ENCODE measurements around the gene ACSL5.
"Not testable (repeated sequence)": the region's sequence is repeated elsewhere in the genome, so short reads cannot be mapped to it uniquely, and the experiment has no call there.

Gene ACSL5

DNA sequence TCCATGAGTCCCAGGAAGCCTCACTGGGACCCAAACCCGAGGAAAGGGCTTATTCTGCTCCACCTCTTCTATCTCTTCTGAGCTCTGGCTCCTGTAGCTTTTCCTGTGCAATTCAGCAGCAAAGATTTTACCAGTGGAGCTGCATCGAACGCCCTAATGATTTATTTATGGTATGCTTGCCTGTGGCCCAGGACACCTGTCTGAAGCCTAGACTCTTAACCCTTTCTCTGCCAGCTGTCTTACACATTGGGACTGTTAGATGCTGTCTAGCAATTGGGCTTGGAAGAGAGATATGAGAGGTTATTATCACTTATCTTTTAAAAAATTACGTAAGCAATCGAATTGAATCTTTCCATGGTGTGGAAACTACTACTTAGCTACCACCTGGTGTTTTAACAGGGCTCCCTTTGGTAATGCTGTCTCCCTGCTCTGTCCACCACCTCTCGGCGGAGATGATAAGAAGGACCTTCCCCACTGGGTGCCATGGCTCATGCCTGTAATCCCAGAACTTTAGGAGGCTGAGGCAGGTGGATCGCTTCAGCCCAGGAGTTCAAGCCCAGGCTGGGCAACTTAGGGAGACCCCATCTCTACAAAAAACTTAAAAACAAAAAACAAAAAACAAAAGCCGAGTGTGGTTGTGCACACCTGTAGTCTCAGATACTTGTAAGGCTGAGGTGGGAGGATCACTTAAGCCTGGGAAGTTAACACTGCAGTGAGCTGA is 8.8 kb downstream of the ACSL5 start:
- Histone ChIP-seq H3K4me1 (ENCODE audit: insufficient read depth, low read length) (no peaks in the 10 kb centered on the region), H3K9me3 (ENCODE audit: insufficient read depth, low read depth, low read length) (no peaks in the 10 kb centered on the region), H3K27me3 (ENCODE audit: insufficient read depth, low read length) (no peaks in the 10 kb centered on the region), H3K9ac (ENCODE audit: low read depth, low read length) (no peak overlapping the region), H3K4me3 (ENCODE audit: low read length) (no peak overlapping the region), H3K36me3 (ENCODE audit: insufficient read depth, low read depth, low read length) (no peaks in the 10 kb centered on the region), H3K27ac (ENCODE audit: low read length) (no peak overlapping the region)

GRCh38 chr10:112383325-112383724 is 9.4 kb downstream of the ACSL5 start:
- Histone ChIP-seq H3K27ac (ENCODE audit: low read length) (no peak overlapping the region), H3K36me3 (ENCODE audit: insufficient read depth, low read depth, low read length) (no peaks in the 10 kb centered on the region), H3K27me3 (ENCODE audit: insufficient read depth, low read length) (no peaks in the 10 kb centered on the region), H3K9me3 (ENCODE audit: insufficient read depth, low read depth, low read length) (no peaks in the 10 kb centered on the region), H3K4me1 (ENCODE audit: insufficient read depth, low read length) (no peaks in the 10 kb centered on the region), H3K9ac (ENCODE audit: low read depth, low read length) (no peak overlapping the region), H3K4me3 (ENCODE audit: low read length) (no peak overlapping the region)

GRCh38 chr10:112384141-112384540 is 10.2 kb downstream of the ACSL5 start:
- Histone ChIP-seq H3K4me3 (ENCODE audit: low read length) (no peak overlapping the region), H3K36me3 (ENCODE audit: insufficient read depth, low read depth, low read length) (no peaks in the 10 kb centered on the region), H3K9ac (ENCODE audit: low read depth, low read length) (no peak overlapping the region), H3K27ac (ENCODE audit: low read length) (no peak overlapping the region), H3K4me1 (ENCODE audit: insufficient read depth, low read length) (no peaks in the 10 kb centered on the region), H3K27me3 (ENCODE audit: insufficient read depth, low read length) (no peaks in the 10 kb centered on the region), H3K9me3 (ENCODE audit: insufficient read depth, low read depth, low read length) (no peaks in the 10 kb centered on the region)

DNA sequence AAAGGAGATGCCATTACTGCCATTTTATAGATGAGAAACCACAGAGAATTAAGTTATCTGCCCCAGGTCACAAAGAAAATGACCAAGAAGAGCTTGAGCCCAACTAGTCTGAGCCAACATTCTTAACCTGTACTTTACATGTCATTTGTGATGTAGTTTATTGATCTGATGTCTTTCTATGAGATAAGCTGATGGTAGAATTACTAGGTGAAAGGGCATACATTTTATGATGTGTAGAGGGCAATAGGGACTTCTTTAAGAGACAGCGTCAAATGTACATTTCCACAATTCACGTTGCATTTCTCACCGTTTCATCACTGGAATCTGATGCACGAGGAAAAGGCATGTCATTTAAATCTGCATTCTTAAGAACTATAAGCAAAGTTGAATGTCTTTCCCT is 11.3 kb downstream of the ACSL5 start:
- Histone ChIP-seq H3K27ac (ENCODE audit: low read length) (no peak overlapping the region), H3K27me3 (ENCODE audit: insufficient read depth, low read length) (no peaks in the 10 kb centered on the region), H3K4me1 (ENCODE audit: insufficient read depth, low read length) (no peaks in the 10 kb centered on the region), H3K9me3 (ENCODE audit: insufficient read depth, low read depth, low read length) (no peaks in the 10 kb centered on the region), H3K9ac (ENCODE audit: low read depth, low read length) (no peak overlapping the region), H3K4me3 (ENCODE audit: low read length) (no peak overlapping the region), H3K36me3 (ENCODE audit: insufficient read depth, low read depth, low read length) (no peaks in the 10 kb centered on the region)

GRCh38 chr10:112388056-112388455 is 14.1 kb downstream of the ACSL5 start:
- not testable (repeated sequence) for H3K27me3 ChIP-seq (ENCODE audit: insufficient read depth, low read length); H3K27ac ChIP-seq (ENCODE audit: low read length); H3K9me3 ChIP-seq (ENCODE audit: insufficient read depth, low read depth, low read length); H3K36me3 ChIP-seq (ENCODE audit: insufficient read depth, low read depth, low read length); H3K9ac ChIP-seq (ENCODE audit: low read depth, low read length); H3K4me3 ChIP-seq (ENCODE audit: low read length); H3K4me1 ChIP-seq (ENCODE audit: insufficient read depth, low read length)

GRCh38 chr10:112388548-112388947 is 14.6 kb downstream of the ACSL5 start:
- no peaks in the 10 kb centered on the region for H3K27me3 ChIP-seq (ENCODE audit: insufficient read depth, low read length)
- H3K4me3 ChIP-seq (ENCODE audit: low read length), result no peak overlapping the region
- H3K9ac ChIP-seq (ENCODE audit: low read depth, low read length), result no peak overlapping the region
- no peak overlapping the region for H3K27ac ChIP-seq (ENCODE audit: low read length)
- no peaks in the 10 kb centered on the region for H3K9me3 ChIP-seq (ENCODE audit: insufficient read depth, low read depth, low read length)
- H3K36me3 ChIP-seq (ENCODE audit: insufficient read depth, low read depth, low read length), result no peaks in the 10 kb centered on the region
- no peaks in the 10 kb centered on the region for H3K4me1 ChIP-seq (ENCODE audit: insufficient read depth, low read length)

DNA sequence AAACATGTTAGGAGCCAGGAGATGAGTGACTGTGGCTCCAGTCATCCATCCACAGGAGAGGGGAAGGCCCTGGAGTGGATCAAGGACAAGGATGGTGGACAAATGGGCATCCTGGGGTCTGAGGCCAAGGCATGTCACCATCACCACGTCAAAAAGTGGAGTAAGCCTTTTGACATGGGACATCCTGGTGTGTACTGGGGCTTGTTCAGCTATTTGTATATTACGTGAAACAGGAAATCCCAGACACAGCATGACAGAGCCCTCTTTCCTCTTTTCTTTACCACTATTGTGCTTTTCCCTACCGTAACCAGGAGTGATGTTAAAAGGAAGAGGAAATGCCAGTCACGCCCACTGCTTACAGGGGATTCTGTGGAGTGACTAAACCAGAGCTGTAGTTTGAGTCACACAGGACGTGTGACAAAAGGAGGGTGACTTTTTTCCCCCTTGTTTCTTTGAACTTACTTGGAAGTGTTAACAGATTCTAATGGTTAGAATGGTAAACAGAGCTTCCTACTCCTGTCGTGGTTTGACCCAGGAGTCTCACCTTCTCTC is 15.4 kb downstream of the ACSL5 start:
- no peak overlapping the region for H3K4me3 ChIP-seq (ENCODE audit: low read length)
- H3K27ac ChIP-seq (ENCODE audit: low read length), result no peak overlapping the region
- H3K4me1 ChIP-seq (ENCODE audit: insufficient read depth, low read length), result no peaks in the 10 kb centered on the region
- H3K9ac ChIP-seq (ENCODE audit: low read depth, low read length), result no peak overlapping the region
- H3K27me3 ChIP-seq (ENCODE audit: insufficient read depth, low read length), result no peaks in the 10 kb centered on the region
- no peaks in the 10 kb centered on the region for H3K9me3 ChIP-seq (ENCODE audit: insufficient read depth, low read depth, low read length)
- no peaks in the 10 kb centered on the region for H3K36me3 ChIP-seq (ENCODE audit: insufficient read depth, low read depth, low read length)

GRCh38 chr10:112390125-112390703 is 16.3 kb downstream of the ACSL5 start:
- no peaks in the 10 kb centered on the region for H3K9me3 ChIP-seq (ENCODE audit: insufficient read depth, low read depth, low read length)
- no peak overlapping the region for H3K27ac ChIP-seq (ENCODE audit: low read length)
- no peaks in the 10 kb centered on the region for H3K27me3 ChIP-seq (ENCODE audit: insufficient read depth, low read length)
- no peak overlapping the region for H3K9ac ChIP-seq (ENCODE audit: low read depth, low read length)
- H3K4me1 ChIP-seq (ENCODE audit: insufficient read depth, low read length), result no peaks in the 10 kb centered on the region
- no peaks in the 10 kb centered on the region for H3K36me3 ChIP-seq (ENCODE audit: insufficient read depth, low read depth, low read length)
- H3K4me3 ChIP-seq (ENCODE audit: low read length), result no peak overlapping the region

DNA sequence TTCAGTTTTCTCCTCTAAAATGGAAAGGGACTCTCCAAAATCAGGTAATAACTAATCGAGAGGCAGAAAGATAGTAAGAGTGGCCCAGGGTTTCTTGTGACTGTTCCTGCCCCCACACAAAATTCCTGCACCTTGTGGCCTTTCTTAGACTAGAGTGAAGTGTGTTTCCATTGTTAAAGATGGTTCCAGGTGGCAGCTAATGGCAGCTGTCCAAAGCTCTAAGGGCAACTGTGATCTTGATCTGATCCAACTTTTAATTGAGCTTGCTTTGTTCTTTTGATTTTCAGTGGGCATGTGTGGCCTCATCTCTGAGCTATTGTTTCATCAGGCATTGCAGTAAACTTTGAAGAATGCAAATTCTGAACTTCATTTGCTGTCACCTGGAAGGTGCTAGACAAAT is 19.4 kb downstream of the ACSL5 start:
- Histone ChIP-seq H3K36me3 (ENCODE audit: insufficient read depth, low read depth, low read length) (no peaks in the 10 kb centered on the region), H3K27me3 (ENCODE audit: insufficient read depth, low read length) (no peaks in the 10 kb centered on the region), H3K9ac (ENCODE audit: low read depth, low read length) (no peak overlapping the region), H3K9me3 (ENCODE audit: insufficient read depth, low read depth, low read length) (no peaks in the 10 kb centered on the region), H3K4me1 (ENCODE audit: insufficient read depth, low read length) (no peaks in the 10 kb centered on the region), H3K4me3 (ENCODE audit: low read length) (no peak overlapping the region), H3K27ac (ENCODE audit: low read length) (no peak overlapping the region)

GRCh38 chr10:112393827-112394226 is 19.9 kb downstream of the ACSL5 start:
- Histone ChIP-seq H3K36me3 (ENCODE audit: insufficient read depth, low read depth, low read length) (no peaks in the 10 kb centered on the region), H3K4me1 (ENCODE audit: insufficient read depth, low read length) (no peaks in the 10 kb centered on the region), H3K9ac (ENCODE audit: low read depth, low read length) (no peak overlapping the region), H3K9me3 (ENCODE audit: insufficient read depth, low read depth, low read length) (no peaks in the 10 kb centered on the region), H3K4me3 (ENCODE audit: low read length) (no peak overlapping the region), H3K27ac (ENCODE audit: low read length) (no peak overlapping the region), H3K27me3 (ENCODE audit: insufficient read depth, low read length) (no peaks in the 10 kb centered on the region)

DNA sequence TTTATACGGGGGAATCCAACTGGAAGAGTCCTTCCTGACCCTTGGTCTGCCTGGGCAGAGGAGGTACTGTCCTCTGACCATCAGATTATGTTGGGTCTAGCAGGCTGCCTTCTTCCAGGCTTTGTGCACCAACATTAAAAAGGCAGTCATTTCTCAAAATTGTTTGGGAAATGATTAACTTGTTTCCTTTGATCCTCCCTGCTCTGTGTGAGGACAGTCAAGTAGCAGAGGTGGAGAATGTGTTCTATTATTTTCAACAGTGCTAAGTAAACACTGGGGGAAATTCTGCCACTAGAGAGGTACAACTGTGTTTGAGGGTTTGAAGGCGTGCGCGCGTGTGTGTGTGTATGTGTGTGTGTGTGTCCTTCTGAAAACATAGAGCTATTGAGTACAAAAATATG is 20.6 kb downstream of the ACSL5 start:
- no peak overlapping the region for H3K27ac ChIP-seq (ENCODE audit: low read length)
- H3K9ac ChIP-seq (ENCODE audit: low read depth, low read length), result no peak overlapping the region
- no peak overlapping the region for H3K4me3 ChIP-seq (ENCODE audit: low read length)
- H3K4me1 ChIP-seq (ENCODE audit: insufficient read depth, low read length), result no peaks in the 10 kb centered on the region
- H3K27me3 ChIP-seq (ENCODE audit: insufficient read depth, low read length), result no peaks in the 10 kb centered on the region
- H3K36me3 ChIP-seq (ENCODE audit: insufficient read depth, low read depth, low read length), result no peaks in the 10 kb centered on the region
- H3K9me3 ChIP-seq (ENCODE audit: insufficient read depth, low read depth, low read length), result no peaks in the 10 kb centered on the region

DNA sequence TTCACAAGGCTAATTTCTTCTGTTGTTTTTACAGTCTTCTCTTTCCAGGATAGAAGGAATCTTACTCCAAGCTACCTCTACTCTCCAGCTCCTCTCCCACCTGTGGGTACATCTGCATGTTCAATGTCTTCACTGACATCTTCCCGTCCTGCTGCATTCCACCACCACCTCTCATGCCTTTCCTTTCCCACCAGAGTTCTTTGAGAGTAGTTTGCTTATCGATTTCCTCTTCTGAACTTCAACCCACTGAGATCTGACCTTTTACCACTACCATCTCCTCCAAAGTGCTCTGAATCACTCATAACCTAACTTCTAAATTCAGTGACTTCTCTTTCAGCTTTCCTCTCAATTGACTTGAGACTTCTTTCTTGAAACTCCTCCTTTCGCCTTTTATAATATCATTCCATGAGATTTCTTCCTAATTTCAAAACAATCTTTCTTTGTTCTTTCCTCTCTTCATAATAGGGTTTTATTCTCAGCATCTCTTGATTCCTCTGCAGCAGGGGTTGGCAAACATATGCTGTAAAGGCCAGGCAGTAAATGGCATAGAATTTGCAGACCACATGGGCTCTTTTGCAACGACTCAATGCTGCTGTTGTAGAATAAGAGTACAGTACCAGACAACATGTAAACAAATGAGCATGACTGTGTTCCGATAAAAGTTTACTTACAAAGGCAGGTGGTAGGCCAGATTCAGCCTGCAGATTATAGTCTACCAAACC is 22.1 kb downstream of the ACSL5 start:
- H3K27me3 ChIP-seq (ENCODE audit: insufficient read depth, low read length), result no peaks in the 10 kb centered on the region
- no peaks in the 10 kb centered on the region for H3K9me3 ChIP-seq (ENCODE audit: insufficient read depth, low read depth, low read length)
- H3K4me3 ChIP-seq (ENCODE audit: low read length), result no peak overlapping the region
- no peak overlapping the region for H3K9ac ChIP-seq (ENCODE audit: low read depth, low read length)
- H3K4me1 ChIP-seq (ENCODE audit: insufficient read depth, low read length), result no peaks in the 10 kb centered on the region
- H3K36me3 ChIP-seq (ENCODE audit: insufficient read depth, low read depth, low read length), result no peaks in the 10 kb centered on the region
- no peak overlapping the region for H3K27ac ChIP-seq (ENCODE audit: low read length)
